Activated naive CD8-positive, alpha-beta T cell treated with anti-CD3 and anti-CD28 coated beads, Interleukin-2, amount 10 ng/mL, durations not matched to agents 7 days and 5 days (primary cell): ENCODE measurements around the gene ASPRV1. TPM values are rescaled to one million over a fixed set of nuclear protein-coding genes. Genes with fewer than 3 reads are reported as not detected.

Experiments used
- ATAC-seq: fragments of 150-1000 bp; cut with Tn5 transposase; one replicate; pipeline ENCODE4 v1.10.0; 2021; ENCODE audit warnings: low read depth, moderate library complexity
- POLR2A ChIA-PET: fragments of 350-600 bp; sonication (Branson Sonifier 250); formaldehyde crosslinking; loops from one replicate; lab custom pipeline; 2021; ENCODE audit warnings: antibody characterized with exemption; lab: Charles Lee
- DNase-seq: peaks from one replicate; pipeline ENCODE4 v3.0.0; 2021
- H3K27ac Mint-ChIP-seq: one replicate; pipeline ENCODE4 v1.8.0; 2022; ENCODE audit warnings: mild to moderate bottlenecking, mixed read lengths
- H3K27me3 Mint-ChIP-seq: one replicate; pipeline ENCODE4 v1.8.0; 2022; ENCODE audit warnings: mild to moderate bottlenecking, moderate library complexity, mixed read lengths
- H3K36me3 Mint-ChIP-seq: one replicate; pipeline ENCODE4 v1.8.0; 2021; ENCODE audit warnings: mild to moderate bottlenecking, mixed read lengths
- H3K4me1 Mint-ChIP-seq: one replicate; pipeline ENCODE4 v1.8.0; 2021; ENCODE audit warnings: mixed read lengths
- H3K4me3 Mint-ChIP-seq: one replicate; pipeline ENCODE4 v1.8.0; 2022; ENCODE audit warnings: mild to moderate bottlenecking, moderate library complexity, mixed read lengths
- H3K9me3 Mint-ChIP-seq: one replicate; pipeline ENCODE4 v1.8.0; 2021; ENCODE audit warnings: mixed read lengths
- total RNA-seq, 2 experiments: library from RNA; stranded (reverse); gene quantifications; one replicate each; pipeline ENCODE4 v1.2.3, GENCODE V29; 2021

The ASPRV1 gene
- total RNA-seq, 2 experiments from 2014 or later, result 1.2 TPM

DNA sequence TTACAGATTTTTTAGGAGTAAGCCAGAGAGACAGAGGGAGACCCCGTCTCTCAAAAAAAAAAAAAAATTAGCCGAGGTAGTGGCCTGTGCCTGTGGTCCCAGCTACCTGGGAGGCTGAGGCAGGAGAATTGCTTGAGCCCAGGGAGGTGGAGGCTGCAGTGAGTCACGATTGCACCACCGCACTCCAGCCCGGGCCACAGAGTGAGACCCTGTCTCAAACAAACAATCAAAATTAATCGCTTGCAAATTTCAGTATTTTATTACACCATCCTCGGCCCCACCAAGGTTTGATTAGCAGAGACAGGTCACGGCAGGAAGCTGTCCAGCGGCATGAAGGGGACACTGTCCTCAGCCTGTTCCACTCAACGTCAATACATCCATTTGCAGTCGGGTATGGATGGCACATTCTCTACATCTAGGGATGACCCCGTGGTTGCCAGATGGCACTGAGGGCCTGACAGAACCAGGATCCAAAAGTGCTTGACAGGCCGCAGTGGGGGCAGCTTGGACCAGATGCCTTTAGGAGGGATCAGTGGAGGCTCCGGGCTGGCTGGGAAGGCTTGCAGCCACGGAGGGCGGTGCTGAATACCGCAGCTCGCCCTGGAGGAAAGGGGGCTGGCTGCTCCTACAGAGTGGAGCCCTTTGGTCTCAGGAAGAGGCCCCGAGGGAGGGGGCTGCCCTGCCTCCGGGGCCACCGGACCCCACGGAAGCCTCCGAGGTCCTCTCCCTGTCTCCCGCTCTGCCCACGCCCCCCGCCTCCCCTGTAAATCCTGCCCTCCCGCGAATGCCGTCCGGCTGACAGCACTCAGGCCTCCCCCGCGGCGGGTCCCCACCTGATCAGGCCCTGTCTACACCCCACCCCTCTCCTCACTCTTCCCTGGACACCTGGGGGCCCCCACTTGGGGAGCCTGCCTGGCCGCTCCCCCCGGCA, 13.1 kb downstream of the ASPRV1 start:
- ATAC-seq, result no peak
- Mint-ChIP-seq H3K27ac (no peak overlapping the region), H3K36me3 (peaks cover 4% of the 10 kb centered on the region), H3K9me3 (no peaks in the 10 kb centered on the region), H3K4me1 (peaks cover 25% of the 10 kb centered on the region), H3K27me3 (peaks cover 3% of the 10 kb centered on the region), H3K4me3 (no peak overlapping the region)
- no peak for DNase-seq
- POLR2A ChIA-PET, result interaction anchor here (2.0 kb wide), 1 partner anchor 195 kb away, joined by 6 read pairs; no protein-coding TSS in a partner anchor

- H3K4me1 Mint-ChIP-seq, result peaks cover 25% of the 10 kb centered on the region
- peak overlapping the region; percentile 66 for H3K27ac Mint-ChIP-seq
- no peaks in the 10 kb centered on the region for H3K9me3 Mint-ChIP-seq
- no peak overlapping the region for H3K4me3 Mint-ChIP-seq
- H3K27me3 Mint-ChIP-seq, result peaks cover 3% of the 10 kb centered on the region
- peaks cover 7% of the 10 kb centered on the region for H3K36me3 Mint-ChIP-seq
- DNase-seq, result no peak
- POLR2A ChIA-PET, result interaction anchor here (1.1 to 2.0 kb wide), 2 partner anchors 139 to 196 kb away, joined by 4 to 6 read pairs; no protein-coding TSS in a partner anchor
- ATAC-seq, result no peak
Observed at GRCh38 chr2:69947325-69947931, 14.0 kb downstream of the ASPRV1 start.

GRCh38 chr2:69946351-69947324, 14.8 kb downstream of the ASPRV1 start:
- peak overlapping the region; percentile 68 for H3K4me3 Mint-ChIP-seq
- H3K27ac Mint-ChIP-seq, result peak overlapping the region; percentile 83
- H3K36me3 Mint-ChIP-seq, result peaks cover 7% of the 10 kb centered on the region
- H3K27me3 Mint-ChIP-seq, result peaks cover 3% of the 10 kb centered on the region
- POLR2A ChIA-PET, result interaction anchor here (0.5 to 2.0 kb wide), 11 partner anchors 8 to 197 kb away, joined by 3 to 10 read pairs (median 4); partner anchors contain the start of gene MXD1
- H3K4me1 Mint-ChIP-seq, result peaks cover 25% of the 10 kb centered on the region
- no peaks in the 10 kb centered on the region for H3K9me3 Mint-ChIP-seq
- ATAC-seq (peak; percentile 95), DNase-seq (peak; percentile 52)

DNA sequence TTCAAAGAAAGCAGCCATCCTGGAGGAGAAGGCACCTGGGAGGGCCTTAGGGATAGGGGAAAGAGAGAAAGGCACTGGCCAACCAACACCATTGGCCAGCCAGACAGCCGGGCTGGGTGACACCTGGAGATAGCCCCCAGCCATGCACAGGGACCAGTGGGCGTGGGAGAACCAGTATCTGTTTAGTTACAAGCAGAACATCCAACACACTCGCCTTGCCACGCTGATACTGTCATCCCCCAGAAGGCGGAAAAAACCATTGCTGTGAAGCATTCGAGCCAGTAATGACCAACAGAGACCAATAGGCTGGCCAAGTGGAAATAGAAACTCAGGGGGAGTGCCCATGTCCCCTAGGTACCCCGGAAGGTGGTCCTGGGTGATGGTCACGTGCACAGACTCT, 15.5 kb downstream of the ASPRV1 start:
- H3K4me3 Mint-ChIP-seq, result peak overlapping the region; percentile 26
- peaks cover 25% of the 10 kb centered on the region for H3K4me1 Mint-ChIP-seq

GRCh38 chr2:69945441-69945840, 16.0 kb downstream of the ASPRV1 start:
- ATAC-seq (no peak), DNase-seq (no peak)
- H3K36me3 Mint-ChIP-seq, result peaks cover 9% of the 10 kb centered on the region
- no peaks in the 10 kb centered on the region for H3K9me3 Mint-ChIP-seq
- POLR2A ChIA-PET, result interaction anchor here (0.7 to 1.8 kb wide), 5 partner anchors 11 to 197 kb away, joined by 3 to 10 read pairs (median 4); partner anchors contain the start of gene MXD1
- H3K4me1 Mint-ChIP-seq, result peaks cover 25% of the 10 kb centered on the region
- H3K4me3 Mint-ChIP-seq, result no peak overlapping the region
- H3K27me3 Mint-ChIP-seq, result peaks cover 3% of the 10 kb centered on the region
- H3K27ac Mint-ChIP-seq, result peak overlapping the region; percentile 80

More for the DNA sequence above, 15.5 kb downstream of the ASPRV1 start:
- Mint-ChIP-seq H3K27me3 (peaks cover 3% of the 10 kb centered on the region), H3K9me3 (no peaks in the 10 kb centered on the region), H3K27ac (peak overlapping the region; percentile 80), H3K36me3 (peaks cover 7% of the 10 kb centered on the region)
- POLR2A ChIA-PET, result interaction anchor here (0.5 to 2.0 kb wide), 10 partner anchors 8 to 197 kb away, joined by 3 to 10 read pairs (median 4); partner anchors contain the start of gene MXD1
- no peak for ATAC-seq
- DNase-seq, result no peak

- peaks cover 3% of the 10 kb centered on the region for H3K27me3 Mint-ChIP-seq
- POLR2A ChIA-PET, result interaction anchor here (0.7 to 1.2 kb wide), 2 partner anchors 99 to 198 kb away, joined by 3 to 4 read pairs; no protein-coding TSS in a partner anchor
- H3K4me3 Mint-ChIP-seq, result no peak overlapping the region
- peaks cover 25% of the 10 kb centered on the region for H3K4me1 Mint-ChIP-seq
- ATAC-seq (no peak), DNase-seq (no peak)
- no peak overlapping the region for H3K27ac Mint-ChIP-seq
- peaks cover 9% of the 10 kb centered on the region for H3K36me3 Mint-ChIP-seq
- H3K9me3 Mint-ChIP-seq, result no peaks in the 10 kb centered on the region
Observed at GRCh38 chr2:69944756-69945155, 16.7 kb downstream of the ASPRV1 start.

DNA sequence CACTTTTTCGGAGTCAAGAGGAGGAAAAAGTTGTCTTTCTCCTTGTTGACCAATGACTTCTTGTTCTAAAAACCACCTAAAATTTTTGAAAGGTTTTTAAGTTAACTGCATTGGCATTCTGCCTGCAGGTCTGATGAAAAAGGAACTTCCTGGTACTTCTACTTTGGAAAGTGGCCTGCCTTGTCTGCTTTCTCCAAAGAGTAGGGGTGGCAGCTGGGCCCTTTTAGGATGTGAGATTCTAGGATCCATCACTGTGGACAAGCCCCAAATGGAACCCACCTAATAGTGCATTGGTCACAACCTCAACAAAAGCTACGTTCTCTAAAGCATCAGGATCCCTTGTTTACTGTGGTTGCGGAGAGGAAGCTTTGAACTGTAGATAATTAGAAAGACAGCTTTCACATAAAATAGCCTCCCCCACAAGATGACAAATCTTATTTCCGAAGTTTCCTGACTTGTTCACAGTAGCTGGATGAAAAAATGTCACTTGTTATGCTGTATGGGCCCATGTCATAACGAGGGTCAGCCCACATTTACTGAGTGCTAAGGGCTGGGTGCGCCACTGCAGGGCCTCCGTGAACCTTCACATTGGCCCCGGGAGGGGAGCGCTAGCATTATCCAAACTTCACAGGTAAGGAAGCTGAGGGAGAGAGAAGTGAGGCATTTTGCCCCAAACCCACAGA, 17.4 kb downstream of the ASPRV1 start:
- peaks cover 24% of the 10 kb centered on the region for H3K4me1 Mint-ChIP-seq
- H3K27me3 Mint-ChIP-seq, result peaks cover 2% of the 10 kb centered on the region
- peaks cover 12% of the 10 kb centered on the region for H3K36me3 Mint-ChIP-seq
- H3K4me3 Mint-ChIP-seq, result no peak overlapping the region
- ATAC-seq, result no peak
- H3K27ac Mint-ChIP-seq, result no peak overlapping the region
- no peak for DNase-seq
- POLR2A ChIA-PET, result interaction anchor here (1.2 kb wide), 1 partner anchor 199 kb away, joined by 4 read pairs; no protein-coding TSS in a partner anchor
- H3K9me3 Mint-ChIP-seq, result no peaks in the 10 kb centered on the region

- POLR2A ChIA-PET, result no interaction called here
- Mint-ChIP-seq H3K27me3 (no peaks in the 10 kb centered on the region), H3K4me1 (peaks cover 23% of the 10 kb centered on the region), H3K9me3 (no peaks in the 10 kb centered on the region), H3K4me3 (no peak overlapping the region), H3K36me3 (peaks cover 19% of the 10 kb centered on the region), H3K27ac (no peak overlapping the region)
- DNase-seq (no peak), ATAC-seq (no peak)
Observed at GRCh38 chr2:69943000-69943842, 18.2 kb downstream of the ASPRV1 start.

GRCh38 chr2:69940691-69941090, 20.7 kb downstream of the ASPRV1 start:
- H3K36me3 Mint-ChIP-seq, result peaks cover 31% of the 10 kb centered on the region
- DNase-seq (no peak), ATAC-seq (no peak)
- no peaks in the 10 kb centered on the region for H3K9me3 Mint-ChIP-seq
- H3K27ac Mint-ChIP-seq, result no peak overlapping the region
- H3K27me3 Mint-ChIP-seq, result no peaks in the 10 kb centered on the region
- H3K4me3 Mint-ChIP-seq, result no peak overlapping the region
- POLR2A ChIA-PET, result interaction anchor here (0.7 kb wide), 1 partner anchor 21 kb away, joined by 4 read pairs; no protein-coding TSS in a partner anchor
- peaks cover 4% of the 10 kb centered on the region for H3K4me1 Mint-ChIP-seq

DNA sequence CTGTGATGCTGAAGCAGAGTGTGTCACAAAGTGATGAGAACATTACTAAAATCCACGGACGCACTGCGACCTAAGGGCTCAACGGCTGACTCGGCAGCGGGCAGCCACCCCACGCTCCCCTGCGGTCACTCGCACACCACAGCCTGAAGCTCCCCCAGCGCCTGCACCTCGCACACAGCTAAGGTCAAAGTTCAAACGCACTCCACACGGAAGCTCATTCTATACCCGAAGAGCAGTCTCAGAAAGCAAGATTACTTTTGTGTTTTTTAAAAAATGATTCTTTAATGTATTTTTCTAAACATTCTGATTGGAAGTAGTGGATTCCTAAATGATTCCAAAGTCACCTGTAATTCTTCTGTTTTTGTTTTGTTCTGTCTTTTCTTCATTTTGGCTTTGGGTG, 21.7 kb downstream of the ASPRV1 start:
- Mint-ChIP-seq H3K9me3 (no peaks in the 10 kb centered on the region), H3K4me3 (no peak overlapping the region), H3K27ac (no peak overlapping the region), H3K27me3 (no peaks in the 10 kb centered on the region), H3K4me1 (no peaks in the 10 kb centered on the region), H3K36me3 (peaks cover 37% of the 10 kb centered on the region)
- DNase-seq (no peak), ATAC-seq (no peak)
- POLR2A ChIA-PET, result interaction anchor here (0.6 to 0.7 kb wide), 2 partner anchors 8 to 20 kb away, joined by 3 to 4 read pairs; no protein-coding TSS in a partner anchor

DNA sequence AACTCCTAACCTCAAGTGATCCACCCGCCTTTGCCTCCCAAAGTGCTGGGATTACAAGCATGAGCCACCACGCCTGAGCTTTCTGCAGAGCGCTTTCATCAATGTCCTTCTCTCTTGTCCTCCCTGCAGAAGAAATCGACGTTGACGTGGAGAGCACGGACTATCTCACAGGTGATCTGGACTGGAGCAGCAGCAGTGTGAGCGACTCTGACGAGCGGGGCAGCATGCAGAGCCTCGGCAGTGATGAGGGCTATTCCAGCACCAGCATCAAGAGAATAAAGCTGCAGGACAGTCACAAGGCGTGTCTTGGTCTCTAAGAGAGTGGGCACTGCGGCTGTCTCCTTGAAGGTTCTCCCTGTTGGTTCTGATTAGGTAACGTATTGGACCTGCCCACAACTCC, 23.5 kb downstream of the ASPRV1 start:
- no peak overlapping the region for H3K27ac Mint-ChIP-seq
- ATAC-seq, result no peak
- DNase-seq, result no peak
- POLR2A ChIA-PET, result interaction anchor here (0.8 to 1.3 kb wide), 2 partner anchors 9 to 23 kb away, joined by 3 read pairs; partner anchors contain the start of gene MXD1
- H3K4me3 Mint-ChIP-seq, result no peak overlapping the region
- H3K36me3 Mint-ChIP-seq, result peaks cover 32% of the 10 kb centered on the region
- peaks cover 6% of the 10 kb centered on the region for H3K4me1 Mint-ChIP-seq
- H3K27me3 Mint-ChIP-seq, result no peaks in the 10 kb centered on the region
- no peaks in the 10 kb centered on the region for H3K9me3 Mint-ChIP-seq
